GM21423 (cell line): ENCODE measurements around the gene DOCK3.
"Not testable (repeated sequence)": the region's sequence is repeated elsewhere in the genome, so short reads cannot be mapped to it uniquely, and the experiment has no call there.

Source experiments
- ATAC-seq: cut with Tn5 transposase; IDR thresholded peaks from one replicate; pipeline ENCODE4 v1.9.1; 2021; ENCODE audit warnings: mild to moderate bottlenecking, moderate library complexity; ENCODE audit not compliant: unreplicated experiment

Gene DOCK3

DNA sequence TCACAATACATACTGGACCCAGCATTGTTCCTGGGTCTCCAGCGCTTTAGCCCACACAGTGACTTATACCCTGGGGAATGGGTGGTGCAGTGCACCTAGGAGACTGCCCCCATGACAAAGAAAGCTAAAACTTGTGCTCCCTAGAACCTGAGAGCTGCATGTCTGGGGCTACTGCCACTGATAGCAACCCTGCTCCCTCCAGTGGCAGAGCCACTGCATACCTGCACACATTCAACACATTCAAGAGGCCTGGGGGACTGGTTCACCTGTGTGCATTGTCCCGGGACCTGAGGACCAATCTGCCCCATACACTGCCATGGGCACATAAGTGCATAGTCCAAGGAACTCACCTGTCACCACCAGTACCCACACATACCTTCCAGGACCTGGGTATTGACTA, 407.6 kb downstream of the DOCK3 start:
- no peak for ATAC-seq

DNA sequence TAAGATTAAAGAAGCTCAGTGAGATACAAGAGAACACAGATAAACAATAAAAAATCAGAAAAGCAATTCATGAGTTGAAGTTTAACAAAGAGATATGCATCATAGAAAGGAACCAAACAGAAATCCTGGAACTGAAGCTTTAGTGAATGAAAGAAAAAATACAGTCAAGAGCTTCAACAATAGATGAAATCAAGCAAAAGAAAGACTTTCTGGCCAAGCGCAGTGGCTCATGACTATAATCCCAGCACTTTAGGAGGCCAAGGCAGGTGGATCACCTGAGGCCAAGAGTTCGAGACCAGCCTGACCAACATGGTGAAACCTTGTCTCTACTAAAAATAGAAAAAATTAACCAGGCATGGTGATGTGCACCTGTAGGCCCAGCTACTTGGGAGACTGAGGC, 408.8 kb downstream of the DOCK3 start:
- ATAC-seq, result no peak

DNA sequence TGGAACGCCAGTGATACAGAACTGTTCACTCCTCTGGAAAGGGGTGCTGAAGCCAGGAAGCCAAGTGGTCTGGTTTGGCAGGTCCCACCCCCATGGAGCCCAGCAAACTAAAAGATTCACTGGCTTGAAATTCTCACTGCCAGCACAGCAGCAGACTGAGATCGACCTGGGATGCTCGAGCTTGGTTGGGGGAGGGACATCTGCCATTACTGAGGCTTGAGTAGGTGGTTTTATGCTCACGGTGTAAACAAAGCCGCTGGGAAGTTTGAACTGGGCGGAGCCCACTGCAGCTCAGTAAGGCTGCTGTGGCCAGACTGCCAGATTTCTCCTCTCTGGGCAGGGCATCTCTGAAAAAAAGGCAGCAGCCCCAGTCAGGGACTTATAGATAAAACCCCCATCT, 417.4 kb downstream of the DOCK3 start:
- ATAC-seq, result not testable (repeated sequence)

DNA sequence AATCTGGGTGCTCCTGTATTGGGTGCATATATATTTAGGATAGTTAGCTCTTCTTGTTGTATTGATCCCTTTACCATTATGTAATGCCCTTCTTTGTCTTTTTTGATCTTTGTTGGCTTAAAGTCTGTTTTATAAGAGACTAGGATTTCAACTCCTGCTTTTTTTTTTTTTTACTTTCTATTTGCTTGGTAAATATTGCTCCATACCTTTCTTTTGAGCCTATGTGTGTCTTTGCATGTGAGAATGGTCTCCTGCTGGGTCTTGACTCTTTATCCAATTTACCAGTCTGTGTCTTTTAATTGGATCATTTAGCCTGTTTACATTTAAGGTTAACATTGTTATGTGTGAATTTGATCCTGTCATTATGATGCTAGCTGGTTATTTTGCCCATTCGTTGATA, 420.1 kb downstream of the DOCK3 start:
- not testable (repeated sequence) for ATAC-seq

DNA sequence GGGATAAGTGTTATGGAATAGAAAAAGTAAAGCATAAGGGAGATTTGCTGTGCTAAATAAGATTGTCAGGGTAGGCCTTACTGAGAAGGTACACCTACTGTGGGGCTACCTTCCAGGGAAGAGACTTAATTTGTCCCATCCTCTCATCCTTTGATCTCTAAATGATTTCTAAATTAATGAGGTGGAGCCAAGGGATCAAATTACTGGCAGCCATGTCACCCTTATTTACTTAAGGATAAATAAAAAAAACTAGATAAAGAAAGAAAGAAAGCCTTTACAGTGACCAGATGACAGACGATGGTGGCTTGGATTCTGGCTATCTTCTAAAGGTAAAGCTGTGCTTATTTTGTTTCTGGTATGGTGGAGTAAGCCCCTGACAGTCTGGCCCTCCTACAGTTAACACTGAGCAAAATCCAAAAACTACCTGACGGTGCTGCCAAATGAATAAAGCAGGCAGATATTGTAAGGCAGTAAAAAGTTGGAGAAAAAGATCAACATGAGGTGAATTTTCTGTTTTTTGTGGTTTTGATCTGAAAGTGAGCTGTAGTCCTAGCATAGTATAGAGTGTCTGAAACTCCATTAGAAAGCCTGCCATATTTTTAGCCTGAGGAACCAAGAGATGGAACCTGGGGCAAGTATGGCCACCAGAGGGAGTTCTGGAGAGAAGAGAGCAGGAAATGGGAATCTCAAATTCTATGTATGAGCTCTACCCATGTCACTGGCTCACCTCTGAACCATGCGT, 425.2 kb downstream of the DOCK3 start:
- no peak for ATAC-seq

DNA sequence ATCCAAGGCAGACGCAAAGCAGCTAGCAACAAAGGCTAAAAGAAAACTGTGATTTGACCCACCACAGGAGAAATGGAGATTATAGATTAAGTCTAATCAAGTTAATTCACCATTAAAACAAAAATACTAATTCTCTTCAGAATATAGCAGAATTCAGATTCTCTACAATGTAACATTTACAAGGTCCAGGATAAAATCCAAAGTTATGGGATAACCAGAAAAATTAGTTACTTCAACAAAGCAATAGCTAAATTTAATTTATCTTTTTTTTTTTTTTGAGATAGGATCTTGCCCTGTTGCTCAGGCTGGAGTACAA, 425.8 kb downstream of the DOCK3 start:
- no peak for ATAC-seq

DNA sequence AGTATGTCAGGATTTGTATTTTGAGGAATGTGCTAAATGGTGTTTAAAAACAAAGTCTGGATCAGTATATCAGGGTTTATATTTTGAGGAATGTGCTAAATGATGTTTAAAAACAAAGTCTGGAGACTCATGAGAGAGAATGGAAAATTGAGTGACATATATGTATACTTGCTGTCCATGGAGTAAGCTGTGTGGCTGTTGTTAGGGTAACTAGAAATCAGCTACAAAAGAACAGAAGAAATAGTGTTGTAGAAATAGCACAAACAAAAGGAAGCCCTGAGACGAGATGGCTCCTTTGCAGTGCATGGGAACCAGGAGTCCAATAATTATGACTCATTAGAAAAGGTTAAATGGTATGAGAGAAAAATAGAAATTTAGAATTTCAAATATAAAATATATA, 427.7 kb downstream of the DOCK3 start:
- no peak for ATAC-seq

DNA sequence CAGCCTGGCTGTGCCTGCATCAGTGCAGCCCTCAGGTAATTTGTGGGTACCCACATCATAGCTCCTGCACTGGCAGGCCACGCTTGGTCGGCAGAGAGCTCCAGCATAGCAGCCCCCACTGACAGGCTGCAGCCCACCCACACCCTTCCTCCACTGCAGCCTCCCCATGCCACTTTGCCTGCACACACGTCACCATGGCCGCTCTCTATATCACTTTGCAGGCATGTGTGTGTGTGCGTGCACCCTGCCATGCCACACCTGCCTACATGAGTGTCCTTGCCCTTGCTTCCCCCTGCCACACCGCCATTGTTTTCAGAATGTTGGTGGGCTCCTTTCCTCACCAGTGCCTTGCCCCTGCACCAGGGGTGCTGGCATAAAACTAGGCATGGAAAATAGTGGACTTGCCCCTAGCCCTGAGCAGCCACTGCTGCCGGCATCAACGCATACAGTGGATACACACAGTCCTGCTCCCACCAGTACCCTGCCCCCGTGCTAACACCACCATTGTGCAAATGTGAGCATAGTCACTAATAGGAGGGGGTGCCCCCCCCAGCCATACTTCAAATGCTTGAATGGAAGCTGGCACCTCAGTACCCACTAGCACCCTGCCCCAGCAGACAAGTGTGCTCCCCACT, 431.6 kb downstream of the DOCK3 start:
- no peak for ATAC-seq

DNA sequence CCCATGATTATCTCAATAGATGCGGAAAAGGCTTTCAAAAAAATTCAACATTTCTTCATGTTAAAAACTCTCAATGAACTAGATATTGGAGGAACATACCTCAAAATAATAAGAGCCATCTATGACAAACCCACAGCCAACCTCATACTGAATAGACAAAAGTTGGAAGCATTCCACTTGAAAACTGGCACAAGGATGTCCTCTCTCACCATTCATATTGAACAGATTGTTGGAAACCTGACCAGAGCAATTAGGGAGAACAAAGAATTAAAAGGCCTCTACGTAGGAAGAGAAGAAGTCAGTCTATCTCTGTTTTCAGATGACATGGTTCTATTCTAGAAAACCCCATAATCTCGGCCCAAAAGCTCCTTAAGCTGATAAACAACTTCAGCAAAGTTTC, 435.9 kb downstream of the DOCK3 start:
- no peak for ATAC-seq

DNA sequence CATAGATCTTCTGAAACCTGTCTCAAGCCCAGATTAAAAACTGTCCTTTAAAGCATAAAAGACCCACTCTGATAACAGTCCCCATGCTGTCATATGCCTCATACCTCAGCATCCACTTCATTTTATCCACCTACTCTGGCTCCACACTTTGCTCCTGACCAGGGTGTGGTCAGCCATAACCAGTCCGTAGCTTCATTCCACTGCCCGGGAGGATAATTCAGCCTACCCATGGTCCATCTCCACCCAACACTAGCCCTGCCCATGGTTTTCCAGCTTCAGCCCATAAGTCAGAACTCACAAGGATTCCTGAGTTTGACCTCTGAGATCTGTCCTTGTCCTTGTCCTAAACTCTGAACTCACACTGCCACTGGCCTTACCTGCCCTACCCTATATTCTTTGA, 448.2 kb downstream of the DOCK3 start:
- no peak for ATAC-seq

DNA sequence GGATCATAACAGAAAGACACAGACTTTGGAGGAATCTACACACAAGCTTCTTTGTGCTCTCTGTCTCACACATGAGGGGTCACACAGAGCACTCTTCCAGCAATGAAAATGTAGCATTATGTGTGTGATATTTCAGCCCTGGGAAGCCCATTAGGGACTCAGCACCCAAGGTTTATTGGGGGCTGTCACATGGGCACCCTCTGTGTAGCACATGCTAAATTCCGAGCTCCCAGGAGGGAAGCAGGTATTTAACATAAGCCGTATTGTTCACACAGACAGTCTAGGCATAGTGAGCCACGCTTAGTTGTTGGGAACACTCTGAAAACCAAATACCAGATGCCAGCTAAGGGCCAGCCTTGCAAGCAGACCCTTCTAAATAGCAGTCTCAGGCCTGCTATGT, 448.8 kb downstream of the DOCK3 start:
- ATAC-seq, result no peak

DNA sequence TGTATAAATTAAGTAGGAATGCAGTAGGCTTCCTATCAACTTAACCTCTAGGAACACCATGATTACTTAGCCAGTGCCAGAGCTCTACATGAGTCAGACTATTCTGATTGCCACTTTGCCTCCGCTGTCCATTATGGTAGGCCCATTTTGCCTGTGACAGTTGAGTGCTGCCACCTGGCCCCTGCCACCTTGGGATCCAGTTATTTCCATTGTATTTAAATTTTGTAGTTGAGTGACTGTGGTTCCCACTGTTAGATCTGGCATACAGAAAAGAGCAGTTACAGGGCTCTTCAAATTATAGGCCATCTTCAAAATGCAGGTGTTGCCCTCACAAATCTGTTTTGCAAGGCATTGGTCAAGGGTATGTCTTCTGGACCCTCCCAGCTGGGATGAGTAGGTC, 456.9 kb downstream of the DOCK3 start:
- not testable (repeated sequence) for ATAC-seq

DNA sequence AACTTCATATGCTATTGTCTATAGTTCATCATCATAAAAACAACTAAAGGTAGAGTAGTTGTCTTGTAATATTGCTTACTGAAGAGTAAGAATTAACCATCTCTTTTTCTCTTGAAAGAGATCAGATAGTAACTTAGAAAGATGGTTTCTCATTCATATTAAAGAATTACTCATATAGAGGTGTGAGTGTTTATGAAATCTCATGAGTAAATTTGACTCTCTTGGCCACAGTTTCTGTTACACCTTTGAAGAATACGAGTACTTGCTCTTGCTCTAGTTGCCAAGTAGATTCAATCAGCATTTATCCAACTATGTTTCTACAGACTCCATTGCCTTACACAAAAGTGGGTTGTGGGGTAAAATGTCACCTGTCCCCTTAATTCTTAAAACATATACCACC, 463.0 kb downstream of the DOCK3 start:
- no peak for ATAC-seq

DNA sequence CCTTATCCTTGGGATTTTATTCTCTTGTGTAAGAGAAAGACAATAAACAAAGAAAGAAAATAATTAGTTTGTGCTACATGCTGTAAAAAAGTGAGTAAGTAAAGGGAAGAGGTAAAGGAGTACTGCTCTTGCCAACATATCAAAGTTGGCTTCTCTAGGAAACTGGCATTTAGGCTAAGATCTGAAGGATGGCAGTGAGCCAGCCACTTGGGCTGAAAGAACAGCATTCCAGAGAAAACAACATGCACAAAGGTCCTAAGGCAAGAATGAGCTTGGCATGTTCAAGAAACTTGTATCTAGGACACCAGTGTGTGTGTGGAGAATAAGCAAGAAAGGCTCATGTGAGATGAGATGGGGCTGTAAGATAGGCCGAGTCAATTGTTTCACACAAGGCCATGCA, 464.9 kb downstream of the DOCK3 start:
- ATAC-seq, result no peak

DNA sequence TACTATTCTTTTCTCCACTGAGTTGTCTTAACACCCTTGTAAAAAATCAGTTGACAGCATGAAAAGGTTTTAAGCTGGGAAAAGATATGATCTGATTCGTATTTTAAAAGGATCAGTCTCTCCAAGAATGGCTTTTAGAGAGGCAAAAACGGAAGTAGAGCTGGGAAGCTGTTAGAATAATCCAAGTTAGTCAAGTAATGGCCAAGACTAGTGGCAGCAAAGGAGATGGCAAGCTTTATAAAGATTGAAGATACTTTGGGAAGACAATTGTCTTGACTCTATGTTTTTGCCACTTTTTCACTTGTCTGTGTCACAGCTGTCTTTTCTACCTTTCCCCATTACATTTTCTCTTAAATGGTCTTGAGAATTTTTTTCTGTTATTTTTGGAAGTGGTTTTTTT, 466.8 kb downstream of the DOCK3 start:
- ATAC-seq, result no peak

DNA sequence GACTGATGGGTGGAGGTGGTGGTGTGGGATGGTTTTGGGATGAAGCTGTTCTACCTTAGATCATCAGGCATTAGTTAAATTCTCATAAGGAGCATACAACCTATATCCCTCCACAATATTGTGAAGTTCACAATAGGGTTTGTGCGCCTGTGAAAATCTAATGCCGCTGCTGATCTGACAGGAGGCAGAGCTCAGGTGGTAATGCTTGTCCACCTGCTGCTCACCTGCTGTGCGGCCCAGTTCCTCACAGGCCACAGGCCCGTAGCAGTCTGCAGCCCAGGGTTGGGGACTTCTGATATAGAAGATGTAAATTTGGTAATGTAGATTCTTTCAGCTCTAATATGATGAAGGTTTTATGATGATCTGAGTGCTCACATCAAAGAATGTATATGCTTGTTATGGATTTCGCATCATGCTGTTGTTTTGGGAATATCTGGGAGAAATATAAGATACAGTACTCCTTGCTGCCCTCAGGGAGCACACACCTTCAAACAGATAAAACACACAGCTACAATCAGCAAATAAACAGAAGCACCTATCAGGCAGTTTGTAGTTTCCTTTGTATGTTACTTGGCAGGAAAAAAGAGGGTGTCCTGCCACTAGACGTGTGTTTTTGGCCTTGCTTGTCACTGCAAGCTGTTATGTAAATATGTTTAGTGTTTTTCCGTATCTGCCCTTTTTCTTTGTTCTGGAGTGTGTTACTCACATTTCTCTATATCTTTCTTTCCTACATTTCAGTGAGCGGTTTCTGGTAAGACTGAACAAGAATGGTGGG, 471.3 kb downstream of the DOCK3 start:
- no peak for ATAC-seq

DNA sequence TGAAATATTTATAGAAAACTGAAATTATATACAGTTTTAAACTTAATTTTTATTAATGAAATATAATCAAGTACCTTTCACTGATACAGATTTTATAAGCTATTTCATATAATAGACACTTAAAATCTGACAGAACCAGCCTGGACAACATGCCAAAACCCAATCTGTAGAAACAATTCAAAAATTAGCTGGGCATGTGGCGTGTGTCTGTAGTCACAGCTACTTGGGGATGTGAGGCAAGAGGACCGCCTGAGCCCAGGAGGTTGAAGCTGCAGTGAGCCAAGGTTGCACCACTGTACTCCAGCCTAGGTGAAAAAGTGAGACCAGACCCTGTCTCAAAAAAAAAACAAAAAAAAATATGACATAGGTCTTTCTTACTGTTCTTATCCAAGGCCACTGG, 472.1 kb downstream of the DOCK3 start:
- ATAC-seq, result no peak

DNA sequence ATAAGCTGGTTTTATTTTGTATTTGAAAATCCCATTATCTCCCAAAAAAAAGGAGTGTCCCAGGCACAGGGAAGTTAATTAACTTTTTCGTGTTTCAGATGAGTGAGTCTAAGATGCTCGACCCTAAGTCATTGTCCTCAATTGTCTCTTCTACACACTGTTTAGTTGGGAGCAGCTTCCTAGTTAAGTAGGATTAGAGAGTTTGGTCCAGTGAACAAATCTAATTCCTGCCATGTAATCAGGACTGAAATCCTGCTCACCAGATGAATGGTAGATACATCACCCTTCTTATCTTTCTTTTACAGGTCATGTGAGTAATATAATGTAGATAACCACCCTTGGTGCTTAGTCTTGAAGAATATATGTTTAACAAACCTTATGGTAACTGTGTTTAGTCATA, 481.4 kb downstream of the DOCK3 start:
- no peak for ATAC-seq

DNA sequence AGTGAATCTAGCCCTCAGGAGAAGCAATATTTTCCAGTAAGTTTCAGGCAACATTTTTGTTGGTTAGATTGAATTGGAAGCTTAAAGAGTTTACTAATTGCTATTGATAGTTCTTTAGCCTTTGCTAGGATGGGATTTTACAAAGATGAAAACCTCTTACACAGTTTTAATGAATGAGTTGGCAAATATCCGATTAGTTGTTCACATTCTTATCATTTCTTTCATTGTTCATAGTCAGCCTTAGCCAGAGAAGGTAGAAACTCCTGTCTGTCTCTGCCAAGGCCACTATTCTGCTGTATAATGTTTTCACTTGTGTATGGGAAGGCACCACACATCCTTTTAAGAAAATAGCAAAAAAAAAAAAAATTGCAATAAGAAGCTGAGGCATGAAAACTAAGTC, 488.3 kb downstream of the DOCK3 start:
- ATAC-seq, result no peak

DNA sequence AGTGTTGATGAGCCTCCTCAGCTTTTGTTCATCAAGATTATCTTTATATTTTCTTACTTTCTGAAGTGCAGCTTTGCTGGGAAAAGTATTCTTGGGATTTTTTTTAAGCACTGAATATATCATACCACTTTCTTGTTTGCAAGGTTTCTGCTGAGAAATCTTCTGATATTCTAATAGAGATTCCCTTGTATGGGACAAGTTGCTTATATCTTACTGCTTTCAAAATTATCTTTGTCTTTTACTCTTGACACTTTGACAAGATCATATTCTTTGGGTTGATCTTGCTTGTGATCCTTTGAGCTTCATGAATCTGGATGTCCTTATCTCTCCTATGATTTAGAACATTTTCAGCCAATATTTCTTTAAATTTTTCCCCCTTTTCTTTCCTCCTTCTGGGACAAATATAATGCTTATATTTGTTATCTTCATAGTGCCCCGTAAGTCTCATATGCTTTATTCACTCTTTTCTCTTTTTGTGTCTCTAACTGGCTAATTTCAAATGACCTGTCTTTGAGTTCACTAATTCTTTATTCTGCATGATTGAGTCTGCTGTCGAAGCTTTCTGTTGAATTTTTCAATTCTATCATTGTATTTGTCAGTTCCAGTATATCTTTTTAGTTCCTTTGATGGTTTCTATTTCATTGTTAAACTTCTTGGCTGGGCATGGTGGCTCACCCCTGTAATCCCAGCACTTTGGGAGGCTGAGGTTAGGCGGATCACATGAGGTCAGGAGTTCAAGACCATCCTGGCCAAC, 499.0 kb downstream of the DOCK3 start:
- no peak for ATAC-seq

DNA sequence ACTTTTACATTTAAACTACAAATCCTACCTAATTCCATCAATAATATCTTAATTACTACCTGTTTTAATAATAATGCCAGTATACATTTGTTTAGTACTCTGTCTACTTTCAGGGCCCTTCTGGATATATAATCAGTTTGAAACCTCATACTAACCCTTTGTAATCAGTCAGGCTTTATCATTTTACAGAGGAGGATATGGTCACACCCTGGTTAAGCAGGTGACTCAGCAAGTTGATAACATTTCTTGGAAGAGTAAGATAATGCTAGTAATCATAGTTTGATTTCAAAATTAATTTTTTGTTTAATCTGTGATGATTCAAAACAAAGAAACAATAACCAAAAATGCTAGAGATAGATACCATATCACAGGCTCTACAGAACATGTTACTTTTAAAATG, 502.2 kb downstream of the DOCK3 start:
- ATAC-seq, result no peak

DNA sequence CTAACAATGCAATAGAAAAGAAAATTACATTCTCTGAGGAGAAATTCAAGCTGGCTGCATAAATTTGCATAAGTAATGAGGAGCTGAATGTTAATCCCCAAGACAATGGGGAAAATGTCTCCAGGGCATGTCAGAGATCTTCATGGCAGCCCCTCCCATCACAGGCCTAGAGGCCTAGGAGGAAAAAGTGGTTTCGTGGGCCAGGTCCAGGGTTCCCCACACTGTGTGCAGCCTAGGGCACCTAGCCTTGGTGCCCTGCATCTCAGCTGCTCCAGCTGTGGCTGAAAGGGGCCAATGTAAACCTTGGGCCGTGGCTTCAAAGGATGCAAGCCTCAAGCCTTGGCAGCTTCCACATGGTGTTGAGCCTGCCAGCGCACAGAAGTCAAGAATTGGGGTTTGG, 511.7 kb downstream of the DOCK3 start:
- ATAC-seq, result not testable (repeated sequence)
